Body of pancreas (tissue), 4 donors: Measurements from ENCODE around the gene SBK2.
"Not testable (repeated sequence)": the region's sequence is repeated elsewhere in the genome, so short reads cannot be mapped to it uniquely, and the experiment has no call there.

ENCODE experiments used
- POLR2A ChIP-seq, 3 donors: fragments of 450-650 bp; IDR thresholded peaks; one replicate each; pipeline ENCODE4 v1.6.1; 2016; ENCODE audit warnings: antibody characterized with exemption in 3 of 3, mild to moderate bottlenecking in 2 of 3
- TF ChIP-seq, protein P1 (sequence below), 7 experiments: fragments of 450-650 bp in 4 of 7; fragments of 200-600 bp in 3 of 7; sonication (generic) in 3 of 7; IDR thresholded peaks; one replicate each; pipeline ENCODE4 v1.5.1; 2016 to 2019; ENCODE audit warnings: antibody characterized with exemption in 7 of 7

DNA sequence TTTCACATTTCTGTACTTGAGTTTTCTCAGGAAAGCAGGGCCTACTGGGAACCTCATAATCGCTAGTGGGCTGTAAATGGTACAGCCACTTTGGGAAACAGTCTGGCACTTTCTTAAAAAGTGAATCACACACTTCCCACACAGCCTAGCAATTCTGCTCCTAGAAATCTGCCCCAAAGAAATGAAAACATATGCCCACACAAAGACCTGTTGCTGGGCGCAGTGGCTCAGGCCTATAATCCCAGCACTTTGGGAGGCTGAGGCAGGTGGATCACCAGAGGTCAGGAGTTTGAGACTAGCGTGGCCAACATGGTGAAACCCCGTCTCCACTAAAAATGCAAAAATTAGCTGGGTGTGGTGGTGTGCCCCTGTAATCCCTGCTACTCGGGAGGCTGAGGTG lies 32.5 kb upstream of the SBK2 start:
- TF ChIP-seq, protein P1, sequence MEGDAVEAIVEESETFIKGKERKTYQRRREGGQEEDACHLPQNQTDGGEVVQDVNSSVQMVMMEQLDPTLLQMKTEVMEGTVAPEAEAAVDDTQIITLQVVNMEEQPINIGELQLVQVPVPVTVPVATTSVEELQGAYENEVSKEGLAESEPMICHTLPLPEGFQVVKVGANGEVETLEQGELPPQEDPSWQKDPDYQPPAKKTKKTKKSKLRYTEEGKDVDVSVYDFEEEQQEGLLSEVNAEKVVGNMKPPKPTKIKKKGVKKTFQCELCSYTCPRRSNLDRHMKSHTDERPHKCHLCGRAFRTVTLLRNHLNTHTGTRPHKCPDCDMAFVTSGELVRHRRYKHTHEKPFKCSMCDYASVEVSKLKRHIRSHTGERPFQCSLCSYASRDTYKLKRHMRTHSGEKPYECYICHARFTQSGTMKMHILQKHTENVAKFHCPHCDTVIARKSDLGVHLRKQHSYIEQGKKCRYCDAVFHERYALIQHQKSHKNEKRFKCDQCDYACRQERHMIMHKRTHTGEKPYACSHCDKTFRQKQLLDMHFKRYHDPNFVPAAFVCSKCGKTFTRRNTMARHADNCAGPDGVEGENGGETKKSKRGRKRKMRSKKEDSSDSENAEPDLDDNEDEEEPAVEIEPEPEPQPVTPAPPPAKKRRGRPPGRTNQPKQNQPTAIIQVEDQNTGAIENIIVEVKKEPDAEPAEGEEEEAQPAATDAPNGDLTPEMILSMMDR (IDR thresholded peaks at IDR 0.05): not testable (repeated sequence)
- not testable (repeated sequence) for TF ChIP-seq POLR2A (IDR thresholded peaks at IDR 0.05)
